Panc1 (cell line): ENCODE measurements around the gene AP3B1. TPM values are rescaled to one million over a fixed set of nuclear protein-coding genes. Genes with fewer than 3 reads are reported as not detected.

Source experiments
- ATAC-seq: fragments of 200-7000 bp; cut with Tn5 transposase; 2 replicates; pipeline ENCODE4 v1.9.1; 2020; ENCODE audit warnings: mild to moderate bottlenecking, moderate library complexity
- BruUV-seq: library from RNA; stranded (reverse); fragments of 400-500 nt; replicated peaks from 2 replicates; lab custom pipeline; 2021; lab: Mats Ljungman, UMichigan
- CTCF ChIA-PET: fragments of 300-600 bp; sonication (Branson Sonifier 250); formaldehyde crosslinking; loops from one replicate; lab custom pipeline; 2022; ENCODE audit warnings: antibody characterized with exemption; lab: Charles Lee
- POLR2A ChIA-PET: fragments of 300-600 bp; sonication (Branson Sonifier 250); formaldehyde crosslinking; loops from one replicate; lab custom pipeline; 2022; ENCODE audit warnings: antibody characterized with exemption; lab: Charles Lee
- DNase-seq: peaks from one replicate; pipeline ENCODE4 v3.0.0-alpha.2; 2010; ENCODE audit warnings: low read depth, low spot score
- H3K27ac ChIP-seq: 2 replicates; pipeline ENCODE4 v1.5.1; 2011; ENCODE audit warnings: mild to moderate bottlenecking, low read length, inconsistent platforms
- H3K27me3 ChIP-seq: fragments of 200-500 bp; sonication (Bioruptor generic); 2 replicates; pipeline ENCODE4 v1.6.0; 2014; ENCODE audit warnings: low read length, inconsistent platforms; ENCODE audit not compliant: control insufficient read depth, insufficient read depth
- H3K36me3 ChIP-seq: fragments of 200-500 bp; sonication (Bioruptor generic); 2 replicates; pipeline ENCODE4 v1.5.1; 2014; ENCODE audit warnings: inconsistent platforms, mild to moderate bottlenecking, low read length, moderate library complexity; ENCODE audit not compliant: control insufficient read depth, insufficient read depth
- H3K4me1 ChIP-seq: 2 replicates; pipeline ENCODE4 v1.5.1; 2011; ENCODE audit warnings: inconsistent platforms, mild to moderate bottlenecking, low read length, moderate library complexity; ENCODE audit not compliant: control insufficient read depth, insufficient read depth
- H3K4me3 ChIP-seq, 2 experiments: 2 replicates each; pipeline ENCODE4 v1.5.1; 2011 to 2012; ENCODE audit warnings: low read depth in 2 of 2, low read length in 2 of 2, mild to moderate bottlenecking in 2 of 2, inconsistent platforms in 1 of 2, moderate library complexity in 1 of 2
- H3K9me3 ChIP-seq: fragments of 200-500 bp; sonication (Bioruptor generic); 2 replicates; pipeline ENCODE4 v1.5.1; 2014; ENCODE audit warnings: low read depth, mild to moderate bottlenecking, inconsistent platforms, low read length, moderate library complexity; ENCODE audit not compliant: control insufficient read depth, insufficient read depth
- POLR2AphosphoS5 ChIP-seq: IDR thresholded peaks from 2 replicates; pipeline ENCODE4 v1.6.1; 2012; ENCODE audit warnings: mild to moderate bottlenecking, low read depth, low read length, moderate library complexity
- SIN3A ChIP-seq: IDR thresholded peaks from 2 replicates; pipeline ENCODE4 v1.6.1; 2012; ENCODE audit warnings: low read depth, mild to moderate bottlenecking, low read length, moderate library complexity, borderline replicate concordance; ENCODE audit not compliant: insufficient read depth
- TCF7L2 ChIP-seq: IDR thresholded peaks from 2 replicates; pipeline ENCODE4 v1.6.1; 2011; ENCODE audit warnings: mild to moderate bottlenecking, low read depth, low read length, inconsistent platforms
- in situ Hi-C: cut with HindIII; loops from 2 replicates; pipeline ENCODE4 v1.10.0; 2016; ENCODE audit warnings: low sequenced_read_pairs, low pct_unique_long_range_greater_than_20kb
- intact Hi-C: fragments of 100-400 bp; cut with micrococcal nuclease; formaldehyde crosslinking; loops from one replicate; pipeline ENCODE4 v1.10.0; 2022; ENCODE audit not compliant: unreplicated experiment
- total RNA-seq: library from RNA; stranded (reverse); gene quantifications from one replicate; pipeline ENCODE4 v1.2.1, GENCODE V29; 2021; ENCODE audit not compliant: unreplicated experiment
- TF ChIP-seq, protein P1 (sequence below), 2 experiments: IDR thresholded peaks; 2 replicates each; pipeline ENCODE4 v1.6.1; 2011 to 2012; ENCODE audit warnings: low read depth in 2 of 2, control low read depth in 1 of 2, low read length in 1 of 2, mild to moderate bottlenecking in 1 of 2, moderate library complexity in 1 of 2; ENCODE audit not compliant: insufficient read depth in 1 of 2
- TF ChIP-seq, protein P2 (sequence below): fragments of 450-650 bp; IDR thresholded peaks from 2 replicates; pipeline ENCODE4 v1.5.1; 2017; ENCODE audit warnings: mild to moderate bottlenecking

Gene AP3B1
- total RNA-seq, 1 experiment from 2014 or later, result 55.4 TPM

GRCh38 chr5:78025540-78025939 lies 269.0 kb downstream of the AP3B1 start:
- ChIA-PET CTCF (no interaction called here), POLR2A (no interaction called here)
- no peaks in the 10 kb centered on the region for H3K36me3 ChIP-seq
- in situ Hi-C loops (no loop called here), intact Hi-C loops (no loop called here)
- BruUV-seq, result no TSS peak
- DNase-seq (no peak), ATAC-seq (no peak)
- no peak overlapping the region for H3K4me3 ChIP-seq
- H3K27ac ChIP-seq, result no peak overlapping the region
- TF ChIP-seq, protein P1, sequence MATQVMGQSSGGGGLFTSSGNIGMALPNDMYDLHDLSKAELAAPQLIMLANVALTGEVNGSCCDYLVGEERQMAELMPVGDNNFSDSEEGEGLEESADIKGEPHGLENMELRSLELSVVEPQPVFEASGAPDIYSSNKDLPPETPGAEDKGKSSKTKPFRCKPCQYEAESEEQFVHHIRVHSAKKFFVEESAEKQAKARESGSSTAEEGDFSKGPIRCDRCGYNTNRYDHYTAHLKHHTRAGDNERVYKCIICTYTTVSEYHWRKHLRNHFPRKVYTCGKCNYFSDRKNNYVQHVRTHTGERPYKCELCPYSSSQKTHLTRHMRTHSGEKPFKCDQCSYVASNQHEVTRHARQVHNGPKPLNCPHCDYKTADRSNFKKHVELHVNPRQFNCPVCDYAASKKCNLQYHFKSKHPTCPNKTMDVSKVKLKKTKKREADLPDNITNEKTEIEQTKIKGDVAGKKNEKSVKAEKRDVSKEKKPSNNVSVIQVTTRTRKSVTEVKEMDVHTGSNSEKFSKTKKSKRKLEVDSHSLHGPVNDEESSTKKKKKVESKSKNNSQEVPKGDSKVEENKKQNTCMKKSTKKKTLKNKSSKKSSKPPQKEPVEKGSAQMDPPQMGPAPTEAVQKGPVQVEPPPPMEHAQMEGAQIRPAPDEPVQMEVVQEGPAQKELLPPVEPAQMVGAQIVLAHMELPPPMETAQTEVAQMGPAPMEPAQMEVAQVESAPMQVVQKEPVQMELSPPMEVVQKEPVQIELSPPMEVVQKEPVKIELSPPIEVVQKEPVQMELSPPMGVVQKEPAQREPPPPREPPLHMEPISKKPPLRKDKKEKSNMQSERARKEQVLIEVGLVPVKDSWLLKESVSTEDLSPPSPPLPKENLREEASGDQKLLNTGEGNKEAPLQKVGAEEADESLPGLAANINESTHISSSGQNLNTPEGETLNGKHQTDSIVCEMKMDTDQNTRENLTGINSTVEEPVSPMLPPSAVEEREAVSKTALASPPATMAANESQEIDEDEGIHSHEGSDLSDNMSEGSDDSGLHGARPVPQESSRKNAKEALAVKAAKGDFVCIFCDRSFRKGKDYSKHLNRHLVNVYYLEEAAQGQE (IDR thresholded peaks at IDR 0.05; ENCODE audit: insufficient read depth in 1 of 2, low read depth in 2 of 2, low read length in 1 of 2), result no peak
- TF ChIP-seq, protein P2, sequence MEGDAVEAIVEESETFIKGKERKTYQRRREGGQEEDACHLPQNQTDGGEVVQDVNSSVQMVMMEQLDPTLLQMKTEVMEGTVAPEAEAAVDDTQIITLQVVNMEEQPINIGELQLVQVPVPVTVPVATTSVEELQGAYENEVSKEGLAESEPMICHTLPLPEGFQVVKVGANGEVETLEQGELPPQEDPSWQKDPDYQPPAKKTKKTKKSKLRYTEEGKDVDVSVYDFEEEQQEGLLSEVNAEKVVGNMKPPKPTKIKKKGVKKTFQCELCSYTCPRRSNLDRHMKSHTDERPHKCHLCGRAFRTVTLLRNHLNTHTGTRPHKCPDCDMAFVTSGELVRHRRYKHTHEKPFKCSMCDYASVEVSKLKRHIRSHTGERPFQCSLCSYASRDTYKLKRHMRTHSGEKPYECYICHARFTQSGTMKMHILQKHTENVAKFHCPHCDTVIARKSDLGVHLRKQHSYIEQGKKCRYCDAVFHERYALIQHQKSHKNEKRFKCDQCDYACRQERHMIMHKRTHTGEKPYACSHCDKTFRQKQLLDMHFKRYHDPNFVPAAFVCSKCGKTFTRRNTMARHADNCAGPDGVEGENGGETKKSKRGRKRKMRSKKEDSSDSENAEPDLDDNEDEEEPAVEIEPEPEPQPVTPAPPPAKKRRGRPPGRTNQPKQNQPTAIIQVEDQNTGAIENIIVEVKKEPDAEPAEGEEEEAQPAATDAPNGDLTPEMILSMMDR, result no peak
- no peak for TF ChIP-seq POLR2AphosphoS5
- H3K27me3 ChIP-seq, result no peaks in the 10 kb centered on the region
- no peaks in the 10 kb centered on the region for H3K4me1 ChIP-seq
- no peaks in the 10 kb centered on the region for H3K9me3 ChIP-seq

- no TSS peak for BruUV-seq
- ChIA-PET POLR2A (no interaction called here), CTCF (no interaction called here)
- no peaks in the 10 kb centered on the region for H3K9me3 ChIP-seq
- H3K27me3 ChIP-seq, result no peaks in the 10 kb centered on the region
- H3K4me1 ChIP-seq, result no peaks in the 10 kb centered on the region
- intact Hi-C loops, result no loop called here
- ATAC-seq (no peak), DNase-seq (no peak)
- TF ChIP-seq POLR2AphosphoS5, result no peak
- TF ChIP-seq SIN3A, result no peak
- no peak for TF ChIP-seq TCF7L2
- TF ChIP-seq, protein P2, result no peak
- TF ChIP-seq, protein P1 (IDR thresholded peaks at IDR 0.05; ENCODE audit: insufficient read depth in 1 of 2, low read depth in 2 of 2, low read length in 1 of 2), result no peak
- H3K36me3 ChIP-seq, result peaks cover 2% of the 10 kb centered on the region; the same call in 1 of the 2 replicates
- H3K4me3 ChIP-seq, result no peak overlapping the region
- in situ Hi-C loops, result no loop called here
- H3K27ac ChIP-seq, result no peak overlapping the region
These were observed 274.8 kb downstream of the AP3B1 start for GRCh38 chr5:78019744-78020143.
